Stomach smooth muscle (tissue), 2 donors: ENCODE data around the gene SLC39A11.
"Not testable (repeated sequence)": the region's sequence is repeated elsewhere in the genome, so short reads cannot be mapped to it uniquely, and the experiment has no call there.

Experiments
- H3K27ac ChIP-seq: one replicate; pipeline ENCODE4 v1.7.0; 2013; ENCODE audit warnings: mild to moderate bottlenecking, low read length, inconsistent platforms
- H3K27me3 ChIP-seq, 2 donors: one replicate each; pipeline ENCODE4 v1.7.0; 2013; ENCODE audit warnings: low read length in 2 of 2; ENCODE audit not compliant: insufficient read depth in 2 of 2, control insufficient read depth in 1 of 2
- H3K36me3 ChIP-seq, 2 donors: one replicate each; pipeline ENCODE4 v1.7.0; 2013; ENCODE audit warnings: low read length in 2 of 2; ENCODE audit not compliant: control insufficient read depth in 2 of 2, insufficient read depth in 2 of 2
- H3K4me1 ChIP-seq: one replicate; pipeline ENCODE4 v1.7.0; 2013; ENCODE audit warnings: low read length; ENCODE audit not compliant: control insufficient read depth, insufficient read depth
- H3K4me3 ChIP-seq, 2 donors: one replicate each; pipeline ENCODE4 v1.7.0; 2013; ENCODE audit warnings: low read length in 2 of 2
- H3K9ac ChIP-seq, 2 donors: one replicate each; pipeline ENCODE4 v1.7.0; 2013; ENCODE audit warnings: low read length in 2 of 2, mild to moderate bottlenecking in 1 of 2
- H3K9me3 ChIP-seq, 2 donors: one replicate each; pipeline ENCODE4 v1.7.0; 2013; ENCODE audit warnings: low read length in 2 of 2; ENCODE audit not compliant: control insufficient read depth in 2 of 2
- donor health status: healthy.
- donor health status: Pancreatic carcinoma.

Gene SLC39A11

GRCh38 chr17:72946696-72947095 lies 145.8 kb downstream of the SLC39A11 start:
- Histone ChIP-seq H3K27ac (no peak overlapping the region), H3K4me1 (no peaks in the 10 kb centered on the region), H3K9ac (no peak overlapping the region), H3K4me3 (no peak overlapping the region), H3K36me3 (peaks cover 0 to 2% of the 10 kb centered on the region in 2 donors), H3K27me3 (no peaks in the 10 kb centered on the region), H3K9me3 (no peaks in the 10 kb centered on the region)

- Histone ChIP-seq H3K27me3 (no peaks in the 10 kb centered on the region), H3K36me3 (peaks cover 0 to 2% of the 10 kb centered on the region in 2 donors), H3K4me3 (no peak overlapping the region), H3K27ac (no peak overlapping the region), H3K9ac (no peak overlapping the region), H3K9me3 (no peaks in the 10 kb centered on the region), H3K4me1 (no peaks in the 10 kb centered on the region)
These were observed 146.3 kb downstream of the SLC39A11 start for GRCh38 chr17:72946156-72946555.

- Histone ChIP-seq H3K4me1 (no peaks in the 10 kb centered on the region), H3K9ac (no peak overlapping the region), H3K4me3 (no peak overlapping the region), H3K36me3 (peaks cover 0 to 2% of the 10 kb centered on the region in 2 donors), H3K9me3 (no peaks in the 10 kb centered on the region), H3K27ac (no peak overlapping the region), H3K27me3 (no peaks in the 10 kb centered on the region)
These were observed 147.0 kb downstream of the SLC39A11 start for GRCh38 chr17:72945473-72945872.

GRCh38 chr17:72943826-72944689 lies 148.4 kb downstream of the SLC39A11 start:
- H3K27me3 ChIP-seq: no peaks in the 10 kb centered on the region
- no peaks in the 10 kb centered on the region for H3K4me1 ChIP-seq
- H3K4me3 ChIP-seq: no peak overlapping the region
- H3K36me3 ChIP-seq: peaks cover 0 to 2% of the 10 kb centered on the region in 2 donors
- H3K9me3 ChIP-seq: no peaks in the 10 kb centered on the region
- no peak overlapping the region for H3K27ac ChIP-seq
- no peak overlapping the region for H3K9ac ChIP-seq

GRCh38 chr17:72942579-72942978 lies 149.9 kb downstream of the SLC39A11 start:
- H3K9me3 ChIP-seq: no peaks in the 10 kb centered on the region
- H3K27me3 ChIP-seq: no peaks in the 10 kb centered on the region
- no peak overlapping the region for H3K4me3 ChIP-seq
- no peak overlapping the region for H3K9ac ChIP-seq
- peaks cover 0 to 2% of the 10 kb centered on the region in 2 donors for H3K36me3 ChIP-seq
- H3K27ac ChIP-seq: no peak overlapping the region
- H3K4me1 ChIP-seq: no peaks in the 10 kb centered on the region

GRCh38 chr17:72940496-72940895 lies 152.0 kb downstream of the SLC39A11 start:
- no peak overlapping the region for H3K27ac ChIP-seq
- H3K27me3 ChIP-seq: no peaks in the 10 kb centered on the region
- H3K4me1 ChIP-seq: no peaks in the 10 kb centered on the region
- H3K9ac ChIP-seq: no peak overlapping the region
- H3K36me3 ChIP-seq: no peaks in the 10 kb centered on the region
- no peak overlapping the region for H3K4me3 ChIP-seq
- H3K9me3 ChIP-seq: no peaks in the 10 kb centered on the region

GRCh38 chr17:72938482-72938881 lies 154.0 kb downstream of the SLC39A11 start:
- Histone ChIP-seq H3K9me3 (no peaks in the 10 kb centered on the region), H3K9ac (no peak overlapping the region)

GRCh38 chr17:72937707-72938106 lies 154.8 kb downstream of the SLC39A11 start:
- Histone ChIP-seq H3K4me1 (no peaks in the 10 kb centered on the region), H3K36me3 (no peaks in the 10 kb centered on the region), H3K27me3 (no peaks in the 10 kb centered on the region), H3K9ac (no peak overlapping the region), H3K4me3 (no peak overlapping the region), H3K27ac (no peak overlapping the region), H3K9me3 (no peaks in the 10 kb centered on the region)

More at GRCh38 chr17:72938482-72938881, 154.0 kb downstream of the SLC39A11 start:
- Histone ChIP-seq H3K4me3 (no peak overlapping the region), H3K27me3 (no peaks in the 10 kb centered on the region), H3K4me1 (no peaks in the 10 kb centered on the region), H3K27ac (no peak overlapping the region), H3K36me3 (no peaks in the 10 kb centered on the region)

- not testable (repeated sequence) for H3K4me3 ChIP-seq, H3K27ac ChIP-seq, H3K9me3 ChIP-seq, H3K9ac ChIP-seq, H3K27me3 ChIP-seq, H3K4me1 ChIP-seq, H3K36me3 ChIP-seq
These were observed 155.2 kb downstream of the SLC39A11 start for GRCh38 chr17:72937254-72937653.

- no peaks in the 10 kb centered on the region for H3K4me1 ChIP-seq
- no peak overlapping the region for H3K27ac ChIP-seq
- no peaks in the 10 kb centered on the region for H3K36me3 ChIP-seq
- H3K27me3 ChIP-seq: no peaks in the 10 kb centered on the region
- H3K9ac ChIP-seq: no peak overlapping the region
- no peak overlapping the region for H3K4me3 ChIP-seq
- no peaks in the 10 kb centered on the region for H3K9me3 ChIP-seq
These were observed 156.5 kb downstream of the SLC39A11 start for GRCh38 chr17:72935984-72936383.

- H3K27me3 ChIP-seq: no peaks in the 10 kb centered on the region
- H3K4me1 ChIP-seq: no peaks in the 10 kb centered on the region
- no peak overlapping the region for H3K4me3 ChIP-seq
- no peak overlapping the region for H3K9ac ChIP-seq
- H3K9me3 ChIP-seq: no peaks in the 10 kb centered on the region
- H3K27ac ChIP-seq: no peak overlapping the region
- no peaks in the 10 kb centered on the region for H3K36me3 ChIP-seq
These were observed 157.6 kb downstream of the SLC39A11 start for GRCh38 chr17:72934927-72935326.
